ENCODE results near the gene IFI30.
A peak's percentile ranks its signal among the peaks of the same experiment; 100 is the strongest.

The IFI30 gene

DNA sequence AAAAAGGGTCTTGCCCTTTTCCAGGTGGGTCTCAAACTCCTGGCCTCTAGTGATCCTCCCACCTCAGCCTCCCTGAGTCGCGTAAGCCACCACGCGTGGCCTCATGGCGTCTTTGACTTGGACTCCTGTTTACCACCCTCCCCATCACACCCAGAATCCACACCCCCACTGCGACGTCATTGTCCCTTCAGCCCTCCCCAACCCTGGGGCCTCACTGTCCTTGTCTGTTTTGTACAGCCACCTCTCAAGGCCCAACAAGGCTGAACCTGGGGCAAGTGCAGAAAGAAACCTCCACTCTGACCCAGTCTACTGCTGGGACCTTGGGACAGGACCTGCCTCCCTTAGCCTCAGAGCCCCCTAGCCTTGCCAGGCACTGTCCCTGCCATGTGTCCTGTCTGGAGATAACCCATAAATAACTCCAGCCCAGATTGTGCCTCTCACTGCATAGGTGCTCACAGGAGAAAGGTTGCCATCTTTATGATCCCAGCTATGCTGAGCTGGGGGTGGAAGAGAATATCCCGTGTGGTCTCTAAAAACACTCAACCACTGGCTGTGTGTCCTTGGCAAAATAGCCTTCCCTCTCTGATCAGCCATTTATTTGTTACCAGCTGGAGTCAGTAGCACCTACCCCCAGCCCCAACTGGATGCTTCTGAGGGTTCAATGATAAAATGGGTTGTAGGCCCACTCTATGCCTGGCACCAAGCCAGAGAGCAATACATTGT lies 1.8 kb upstream of the IFI30 start:
- no peak for DNase-seq (ENCODE audit: low read depth in 2 of 2)

DNA sequence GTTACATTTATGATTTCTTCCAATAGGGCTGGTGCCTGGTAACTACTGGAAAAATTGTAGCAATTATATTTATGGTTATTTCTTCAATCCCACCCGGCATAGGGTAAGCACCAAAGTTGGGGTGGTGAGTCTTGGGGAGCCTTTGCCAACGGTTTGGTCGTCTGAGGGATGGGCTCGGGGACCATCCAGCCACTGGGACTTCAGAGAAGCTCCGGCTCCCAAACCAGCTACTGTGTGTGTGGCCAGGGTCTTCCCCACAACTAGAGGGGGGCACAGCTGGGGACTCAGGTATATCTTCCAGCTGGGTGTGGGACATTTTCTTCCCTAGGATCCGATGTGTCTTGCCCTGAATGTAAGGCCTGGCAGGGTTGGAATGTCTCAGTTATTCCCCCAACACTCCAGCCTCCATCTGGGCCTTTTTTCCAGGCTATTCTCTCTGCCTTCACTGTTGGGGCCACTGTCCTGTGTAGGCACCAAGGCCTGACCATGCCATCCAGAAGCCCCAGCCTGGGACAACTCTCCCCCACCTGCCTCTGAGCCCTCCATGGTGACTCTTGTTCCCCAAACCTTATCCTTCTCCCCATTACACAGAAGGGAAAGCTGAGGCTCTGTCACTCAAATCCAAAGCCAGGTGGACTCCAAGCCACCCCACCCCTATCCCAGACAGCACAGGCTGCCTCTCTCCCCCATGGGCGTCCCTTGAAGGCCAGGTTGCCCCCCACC lies 1.1 kb upstream of the IFI30 start:
- no peak for DNase-seq (ENCODE audit: low read depth in 2 of 2)

GRCh38 chr19:18173054-18173571 lies 500 bp upstream of the IFI30 start:
- no peak for DNase-seq (ENCODE audit: low read depth in 2 of 2)

DNA sequence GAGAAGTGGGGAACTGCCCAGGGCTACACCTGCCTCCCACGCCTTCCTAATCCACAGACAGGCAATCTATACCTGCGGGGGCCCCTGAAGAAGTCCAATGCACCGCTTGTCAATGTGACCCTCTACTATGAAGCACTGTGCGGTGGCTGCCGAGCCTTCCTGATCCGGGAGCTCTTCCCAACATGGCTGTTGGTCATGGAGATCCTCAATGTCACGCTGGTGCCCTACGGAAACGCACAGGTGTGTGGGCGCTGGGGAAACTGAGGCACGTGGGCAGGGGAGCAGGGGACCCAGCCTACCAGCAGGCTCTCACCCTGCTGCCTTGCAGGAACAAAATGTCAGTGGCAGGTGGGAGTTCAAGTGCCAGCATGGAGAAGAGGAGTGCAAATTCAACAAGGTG lies 1.4 kb downstream of the IFI30 start:
- DNase-seq (ENCODE audit: low read depth in 2 of 2): no peak

DNA sequence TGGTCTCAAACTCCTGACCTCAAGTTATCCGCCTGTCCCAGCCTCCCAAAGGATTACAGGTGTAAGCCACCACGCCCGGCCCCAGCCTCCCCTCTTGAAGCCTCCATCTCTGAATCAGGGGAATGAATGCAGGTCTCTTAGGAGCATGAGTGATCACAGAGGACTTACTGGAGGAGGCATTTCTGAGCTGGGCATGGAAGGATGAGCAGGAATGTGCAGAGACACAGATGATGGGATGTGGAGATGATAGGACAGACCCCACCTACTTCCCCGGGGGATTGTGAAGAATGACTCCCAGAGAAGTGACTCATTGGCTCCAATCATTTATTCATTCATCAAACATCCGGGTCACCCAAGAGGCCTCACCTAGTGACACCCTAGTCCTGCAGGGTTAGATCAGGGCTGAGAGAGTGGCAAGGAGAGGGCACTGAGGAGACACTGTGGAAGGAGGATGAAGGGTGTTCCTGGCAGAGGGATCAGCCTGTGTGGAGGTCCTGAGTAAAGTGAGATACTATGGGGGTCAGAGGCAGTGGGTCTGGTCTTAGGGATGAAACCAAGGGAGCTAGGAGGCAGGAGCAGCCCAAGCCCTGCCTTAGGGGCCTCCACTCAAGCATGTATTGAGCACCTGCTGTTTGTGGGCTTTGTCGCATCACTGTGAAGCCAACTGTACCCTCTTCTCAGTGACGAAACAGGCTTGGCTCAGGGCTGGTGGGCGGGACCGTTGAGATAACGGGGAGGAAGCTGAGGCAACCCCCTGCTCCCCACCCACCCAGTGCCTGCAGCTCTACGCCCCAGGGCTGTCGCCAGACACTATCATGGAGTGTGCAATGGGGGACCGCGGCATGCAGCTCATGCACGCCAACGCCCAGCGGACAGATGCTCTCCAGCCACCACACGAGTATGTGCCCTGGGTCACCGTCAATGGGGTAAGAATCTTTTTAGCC lies 3.0 kb downstream of the IFI30 start:
- no peak for DNase-seq (ENCODE audit: low read depth in 2 of 2)

DNA sequence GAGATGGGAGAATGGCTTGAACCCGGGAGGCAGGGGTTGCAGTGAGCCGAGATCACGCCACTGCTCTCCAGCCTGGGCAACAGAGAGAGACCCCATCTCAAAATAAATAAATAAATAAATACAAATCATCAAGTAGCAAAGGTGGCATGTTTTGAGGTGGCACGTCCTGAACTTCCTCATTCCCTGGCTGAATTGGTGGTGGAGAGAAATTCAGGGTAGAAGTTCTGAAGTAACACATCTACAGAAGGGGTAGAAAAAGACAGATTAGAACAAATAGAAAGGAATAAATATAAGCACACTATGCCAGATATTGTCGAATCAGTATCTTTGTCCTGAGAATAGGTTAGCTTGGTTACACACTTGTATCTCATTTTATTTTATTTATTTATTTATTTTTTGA lies 6.3 kb downstream of the IFI30 start:
- no peak for DNase-seq (ENCODE audit: low read depth in 2 of 2)

DNA sequence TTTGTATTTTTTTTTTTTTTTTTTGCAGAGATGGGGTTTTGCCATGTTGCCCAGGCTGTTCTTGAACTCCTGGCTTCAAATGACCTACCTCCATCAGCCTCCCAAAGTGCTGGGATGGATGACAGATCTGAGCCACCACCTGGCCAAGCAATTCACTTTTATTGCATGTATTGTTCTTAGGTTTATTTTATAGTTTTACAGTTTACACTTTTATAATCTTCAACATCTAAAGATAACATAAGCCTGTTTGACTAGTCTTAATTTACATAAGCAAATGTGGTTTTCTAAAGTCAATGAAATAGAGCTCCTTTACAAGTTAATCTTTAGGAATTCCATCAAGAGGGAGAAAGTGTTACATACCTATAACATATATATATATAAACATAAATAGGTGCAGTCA lies 9.9 kb downstream of the IFI30 start:
- DNase-seq (ENCODE audit: low read depth in 2 of 2): no peak

DNA sequence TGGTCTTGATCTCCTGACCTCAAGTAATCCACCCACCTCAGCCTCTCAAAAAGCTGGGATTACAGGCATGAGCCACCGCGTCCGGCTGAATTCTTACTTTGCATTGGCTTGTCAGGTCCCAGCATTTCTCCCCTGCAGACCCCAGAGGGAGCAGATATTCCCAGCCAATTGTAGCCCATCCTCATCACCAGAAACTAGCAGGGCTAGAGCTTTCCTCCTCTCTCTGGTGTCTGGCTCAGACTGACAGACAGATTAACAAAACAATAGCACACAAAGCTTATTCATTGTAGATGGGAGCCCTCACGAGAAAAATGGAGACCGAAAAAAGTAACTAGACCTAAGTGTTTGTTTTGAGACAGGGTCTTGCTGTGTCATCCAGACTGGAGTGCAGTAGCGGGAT lies 11.9 kb downstream of the IFI30 start:
- DNase-seq (ENCODE audit: low read depth in 2 of 2): no peak

GRCh38 chr19:18190278-18190677 lies 16.7 kb downstream of the IFI30 start:
- no peak for DNase-seq (ENCODE audit: low read depth in 2 of 2)

- DNase-seq (ENCODE audit: low read depth in 2 of 2): no peak
These were observed 18.0 kb downstream of the IFI30 start for GRCh38 chr19:18191640-18192062.

DNA sequence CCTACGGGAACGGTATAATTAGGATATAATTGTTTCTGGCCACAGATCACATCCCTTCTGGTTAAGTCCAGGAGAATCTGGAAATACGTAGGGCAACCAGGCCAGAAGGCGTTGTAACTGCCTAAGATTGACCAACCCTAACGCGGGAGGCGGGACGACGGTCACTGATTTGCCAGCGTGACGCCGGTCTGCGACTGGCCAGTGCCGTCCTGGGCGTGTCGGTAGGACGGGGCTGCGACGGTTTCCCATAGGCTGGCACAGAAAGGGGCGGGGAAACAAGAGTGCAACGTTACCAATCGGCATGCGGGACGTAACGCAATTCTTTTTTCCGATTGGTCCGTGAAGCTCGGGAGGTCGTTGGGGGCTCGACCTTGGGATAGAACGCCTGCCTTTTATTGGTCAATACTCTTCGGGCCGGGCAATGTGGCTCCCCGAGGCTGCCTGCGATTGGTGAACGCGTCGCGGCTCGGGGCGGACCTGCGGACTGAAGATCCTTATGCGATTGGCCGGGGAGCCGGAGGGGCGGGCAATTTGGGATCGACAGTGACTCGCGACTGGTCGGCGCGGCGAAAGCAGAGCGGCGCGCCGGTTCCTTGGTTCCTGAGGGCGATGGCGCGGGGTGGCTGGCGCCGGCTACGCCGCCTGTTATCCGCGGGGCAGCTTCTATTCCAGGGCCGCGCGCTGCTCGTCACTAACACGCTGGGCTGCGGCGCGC lies 19.2 kb downstream of the IFI30 start, which contains the start of gene MPV17L2:
MPV17L2 (plus strand) TSS at position 546 of the 715 bp plus-strand sequence; CDS start at position 610, 64 bp downstream.
- peak; percentile 92 to 98 for DNase-seq (ENCODE audit: low read depth in 2 of 2)

DNA sequence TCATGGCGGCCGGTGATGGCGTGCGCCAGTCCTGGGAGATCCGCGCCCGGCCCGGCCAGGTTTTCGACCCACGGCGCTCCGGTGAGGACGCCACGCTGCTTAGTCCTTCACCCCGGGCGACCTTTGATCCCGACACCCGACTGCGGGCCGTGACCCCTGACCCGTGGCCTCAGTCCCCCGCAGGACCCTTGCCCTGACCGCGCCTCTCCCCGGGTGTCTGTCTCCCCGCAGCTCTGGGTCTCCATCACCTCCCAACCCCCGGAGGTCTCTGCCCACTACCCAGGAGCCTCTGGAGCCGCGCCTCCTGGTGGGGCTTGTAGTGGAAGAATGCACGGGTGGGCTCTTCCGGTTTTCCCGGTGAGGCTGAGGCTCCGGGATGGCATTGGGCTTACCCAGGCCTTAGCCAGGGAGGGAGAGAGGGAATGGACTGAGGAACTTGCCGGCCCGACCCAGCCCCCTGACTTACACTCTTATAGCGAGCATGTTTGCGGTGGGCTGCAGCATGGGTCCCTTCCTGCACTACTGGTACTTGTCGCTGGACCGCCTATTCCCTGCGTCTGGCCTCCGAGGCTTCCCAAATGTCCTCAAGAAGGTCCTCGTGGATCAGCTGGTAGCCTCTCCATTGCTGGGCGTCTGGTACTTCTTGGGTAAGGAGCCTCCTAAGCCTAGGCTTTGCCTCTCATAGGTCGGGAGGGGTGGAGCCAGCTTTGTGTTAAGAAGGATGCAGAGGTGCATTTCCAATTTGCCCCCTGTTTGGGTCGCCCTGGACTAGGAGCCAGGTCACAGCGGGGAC lies 20.0 kb downstream of the IFI30 start:
- no peak for DNase-seq (ENCODE audit: low read depth in 2 of 2)

GRCh38 chr19:18194181-18194530 lies 20.5 kb downstream of the IFI30 start:
- DNase-seq (ENCODE audit: low read depth in 2 of 2): no peak

DNA sequence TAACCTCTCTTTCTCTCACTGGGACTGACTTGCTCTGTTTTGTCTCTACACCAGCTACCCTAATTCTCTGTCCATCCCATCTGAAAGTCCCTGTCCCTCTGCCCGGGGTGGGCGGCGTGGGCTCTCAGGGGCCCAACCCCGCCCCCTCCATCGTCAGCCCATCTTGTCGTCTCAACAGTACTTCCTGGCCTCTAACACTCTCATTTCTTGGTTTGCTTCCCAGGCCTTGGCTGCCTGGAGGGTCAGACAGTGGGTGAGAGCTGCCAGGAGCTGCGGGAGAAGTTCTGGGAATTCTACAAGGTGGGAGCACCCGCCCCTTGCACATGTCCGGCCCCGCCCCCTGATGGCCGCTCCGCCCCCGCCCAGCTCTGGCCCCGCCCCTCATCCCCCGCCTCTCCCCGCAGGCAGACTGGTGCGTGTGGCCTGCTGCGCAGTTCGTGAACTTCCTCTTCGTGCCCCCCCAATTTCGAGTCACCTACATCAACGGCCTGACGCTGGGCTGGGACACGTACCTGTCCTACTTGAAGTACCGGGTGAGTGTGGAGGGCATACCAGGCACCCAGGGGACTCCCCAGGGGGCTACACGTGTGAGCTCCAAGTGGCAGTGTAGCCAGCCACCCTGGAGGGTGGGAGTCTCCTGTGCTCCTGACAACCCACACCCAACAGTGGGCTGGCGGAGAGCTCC lies 21.1 kb downstream of the IFI30 start:
- no peak for DNase-seq (ENCODE audit: low read depth in 2 of 2)

DNA sequence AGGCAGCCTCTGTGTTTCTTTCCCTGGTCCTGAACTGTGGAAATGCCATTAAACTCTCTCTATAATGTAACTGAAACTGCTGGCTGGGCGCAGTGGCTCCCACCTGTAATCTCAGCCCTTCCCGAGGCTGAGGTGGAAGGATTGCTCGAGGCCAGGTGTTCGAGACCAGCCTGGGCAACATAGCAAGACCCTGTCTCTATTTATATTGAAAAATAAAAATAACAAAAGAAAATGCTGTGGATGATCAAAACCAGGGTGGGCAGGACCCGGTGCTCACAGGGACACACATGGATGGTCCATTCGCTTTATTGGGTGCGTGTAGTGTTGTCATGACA lies 22.9 kb downstream of the IFI30 start:
- no peak for DNase-seq (ENCODE audit: low read depth in 2 of 2)

- no peak for DNase-seq (ENCODE audit: low read depth in 2 of 2)
These were observed 23.7 kb downstream of the IFI30 start for GRCh38 chr19:18197306-18197705.

DNA sequence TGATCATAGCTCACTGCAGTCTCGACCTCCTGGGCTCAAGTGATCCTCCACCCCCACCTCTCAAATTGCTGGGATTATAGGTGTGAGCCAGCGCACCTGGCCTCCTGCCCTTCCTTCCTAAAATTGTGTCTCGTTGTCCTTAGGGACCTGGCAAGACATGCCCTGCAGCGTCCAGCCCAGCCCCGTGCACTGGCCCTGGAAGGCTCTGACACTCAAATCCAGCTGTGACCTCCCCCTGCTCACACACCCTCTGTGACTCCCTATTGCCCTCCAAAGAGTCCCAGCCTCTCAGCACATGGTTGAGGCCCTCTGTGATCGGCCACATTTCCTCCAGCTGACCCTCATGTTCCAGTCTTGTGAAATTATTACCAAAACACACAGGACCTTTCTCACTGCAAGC lies 24.3 kb downstream of the IFI30 start:
- no peak for DNase-seq (ENCODE audit: low read depth in 2 of 2)

GRCh38 chr19:18198374-18198773 lies 24.8 kb downstream of the IFI30 start:
- no peak for DNase-seq (ENCODE audit: low read depth in 2 of 2)

- DNase-seq (ENCODE audit: low read depth in 2 of 2): no peak
These were observed 28.8 kb downstream of the IFI30 start for GRCh38 chr19:18202397-18202777.

DNA sequence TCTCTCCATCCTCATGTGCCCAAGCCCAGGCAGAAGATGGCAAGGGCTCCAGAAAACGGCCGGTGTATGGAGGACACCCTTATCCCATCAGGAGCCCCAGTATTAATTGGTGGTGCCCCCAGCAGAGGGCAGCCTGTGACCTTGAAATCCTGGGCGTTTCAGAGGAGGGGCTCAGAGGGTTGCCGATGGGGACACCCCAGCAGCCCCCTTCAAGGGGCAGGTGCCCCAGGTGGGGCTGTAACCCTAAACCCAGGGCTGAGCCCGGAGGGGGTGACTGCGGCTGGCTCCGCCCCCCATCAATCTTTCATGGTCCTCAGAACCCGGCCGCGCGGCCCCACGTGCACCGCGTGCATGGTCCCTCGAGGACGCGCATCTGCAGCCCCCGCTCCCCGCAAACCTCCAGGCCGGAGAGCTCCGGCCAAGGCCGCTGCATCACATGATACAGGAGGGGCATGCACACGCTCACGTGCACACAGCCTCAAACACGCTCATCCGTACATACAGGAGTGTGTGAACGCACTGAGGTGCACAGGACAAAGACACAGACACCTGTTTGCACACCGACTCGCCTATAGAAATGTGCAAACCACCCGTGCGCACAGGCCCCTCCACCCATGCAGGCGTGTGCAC lies 29.3 kb downstream of the IFI30 start:
- DNase-seq (ENCODE audit: low read depth in 2 of 2): no peak
